ENCODE data around the gene MGAT4A. TPM values are rescaled to one million over a fixed set of nuclear protein-coding genes. Genes with fewer than 3 reads are reported as not detected.

MGAT4A gene
- total RNA-seq: 10 to 100 TPM; 13.2 to 37.4 TPM

DNA sequence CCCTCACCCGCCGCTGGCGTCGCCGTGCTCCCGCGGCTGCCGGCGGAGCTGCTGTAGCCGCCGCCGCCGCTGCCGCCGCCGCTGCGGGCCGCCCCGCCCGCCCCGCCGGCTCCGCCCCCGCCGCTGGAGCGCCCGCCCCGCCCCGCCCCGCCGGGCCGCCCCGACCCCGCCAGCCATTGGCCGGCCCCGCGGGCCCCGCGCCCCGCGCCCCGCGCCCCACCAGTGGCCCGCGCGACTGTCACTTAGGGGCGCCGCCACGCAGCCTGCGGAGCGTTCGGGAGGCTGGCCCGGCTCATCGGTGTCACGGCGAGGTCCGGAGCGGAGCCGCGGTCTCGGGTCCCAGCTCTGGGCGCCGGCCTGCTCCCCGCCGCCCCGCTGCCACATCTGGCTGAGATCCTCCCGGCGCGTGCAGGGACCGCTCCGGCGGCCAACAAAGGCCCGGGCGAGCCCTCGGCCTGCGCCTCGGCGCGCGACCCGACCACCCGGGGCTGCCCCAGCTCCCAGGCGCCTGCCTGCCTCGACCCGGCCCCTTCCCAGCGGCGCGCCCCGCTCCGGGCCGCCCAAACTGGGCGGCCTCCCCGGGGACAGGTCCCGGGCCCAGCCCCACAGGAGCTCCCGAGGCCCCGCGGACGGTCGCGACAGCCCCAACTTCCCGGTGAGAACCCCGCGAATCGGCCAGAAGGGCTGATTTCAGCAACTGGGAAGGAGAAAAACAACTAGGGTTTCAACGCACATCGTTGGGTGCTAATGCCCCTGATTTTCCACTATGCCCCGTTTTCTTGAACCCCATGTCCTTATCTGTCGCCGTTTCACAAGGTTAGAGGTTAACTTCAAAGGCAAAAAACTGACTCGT, at the start of gene MGAT4A:
TSS of gene MGAT4A (minus strand) at position 92 of the 853 bp plus-strand sequence. CDS start 4,800 bp downstream, outside the sequence.
- H3K4me1 ChIP-seq: peaks cover 0 to 36% of the 10 kb centered on the region in 2 donors
- no peaks in the 10 kb centered on the region for H3K9me3 ChIP-seq
- H3K36me3 ChIP-seq: no peaks in the 10 kb centered on the region
- no peak for TF ChIP-seq CTCF (IDR thresholded peaks at IDR 0.05)
- H3K27me3 ChIP-seq: no peaks in the 10 kb centered on the region
- peak within 1 kb of the TSS; percentile 89 to 91 for H3K27ac ChIP-seq
- DNase-seq (ENCODE audit: low spot score): peak; percentile 73
- H3K4me3 ChIP-seq: peak within 1 kb of the TSS; percentile 84 to 90

DNA sequence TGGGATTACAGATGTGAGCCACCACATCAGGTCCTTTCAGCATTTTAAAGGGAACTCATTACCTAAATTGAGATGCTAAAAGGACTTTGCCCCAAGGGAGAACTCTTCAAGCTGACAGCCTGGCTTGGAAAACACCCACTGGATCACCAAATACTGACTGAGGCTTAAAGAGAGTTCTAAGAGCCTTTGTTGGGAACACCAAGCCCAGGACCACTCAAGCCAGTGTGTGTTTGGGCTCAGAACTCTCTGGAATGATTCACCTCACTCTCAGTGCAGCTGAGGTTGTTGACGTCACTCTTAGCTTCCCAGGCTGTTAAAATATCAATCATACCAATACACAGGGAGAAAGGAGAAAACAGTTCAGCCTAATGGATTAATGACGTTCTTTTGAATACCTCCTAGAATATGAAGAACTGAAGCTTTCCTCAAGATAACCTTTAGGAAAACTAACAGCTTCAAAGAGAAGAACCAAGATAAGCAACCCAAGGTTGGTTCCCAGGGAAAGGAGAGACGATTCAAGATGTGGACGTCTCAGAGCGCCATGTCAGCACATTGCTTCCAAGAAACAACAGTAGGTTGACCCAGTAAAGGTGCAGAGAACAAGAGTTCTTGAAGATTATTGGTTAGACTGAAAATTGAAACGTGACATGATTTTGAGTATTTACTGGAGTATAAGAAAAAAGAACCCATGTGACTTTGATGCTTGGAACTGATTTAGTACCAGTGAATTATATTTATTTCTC, 48.0 kb upstream of the MGAT4A start:
- no peak overlapping the region for H3K27ac ChIP-seq
- H3K9me3 ChIP-seq: peaks cover 0 to 20% of the 10 kb centered on the region in 2 donors
- peaks cover 0 to 15% of the 10 kb centered on the region in 2 donors for H3K4me1 ChIP-seq
- no peak overlapping the region for H3K4me3 ChIP-seq
- no peak for TF ChIP-seq CTCF (IDR thresholded peaks at IDR 0.05)
- no peak for DNase-seq (ENCODE audit: low spot score)
- H3K27me3 ChIP-seq: no peaks in the 10 kb centered on the region
- no peaks in the 10 kb centered on the region for H3K36me3 ChIP-seq

- H3K4me1 ChIP-seq: peaks cover 0 to 15% of the 10 kb centered on the region in 2 donors
- H3K27me3 ChIP-seq: no peaks in the 10 kb centered on the region
- DNase-seq (ENCODE audit: low spot score): no peak
- H3K9me3 ChIP-seq: peaks cover 0 to 20% of the 10 kb centered on the region in 2 donors
- H3K4me3 ChIP-seq: no peak overlapping the region
- no peak overlapping the region for H3K27ac ChIP-seq
- no peaks in the 10 kb centered on the region for H3K36me3 ChIP-seq
- TF ChIP-seq CTCF (IDR thresholded peaks at IDR 0.05): no peak
Measured at GRCh38 chr2:98778151-98778550, 47.2 kb upstream of the MGAT4A start.

DNA sequence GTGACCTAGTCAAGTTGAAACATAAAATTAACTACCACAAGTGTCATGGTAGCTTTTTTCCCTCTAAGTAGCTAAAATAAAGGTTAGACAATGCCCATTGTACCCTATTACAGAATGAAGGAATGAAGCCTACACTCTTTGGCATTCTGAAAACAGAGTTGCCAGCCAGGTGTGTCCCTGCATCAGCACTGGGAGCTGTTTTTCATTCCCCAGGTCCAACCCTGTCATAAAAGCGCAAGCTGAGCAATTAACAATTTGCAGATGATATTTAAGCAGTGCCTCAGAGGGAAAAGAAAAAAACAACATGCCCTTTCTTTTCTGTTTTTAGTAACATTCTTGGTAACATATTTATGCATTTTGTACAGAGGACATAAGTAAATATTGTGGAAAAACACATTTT, 46.8 kb upstream of the MGAT4A start:
- TF ChIP-seq CTCF (IDR thresholded peaks at IDR 0.05): no peak
- H3K4me3 ChIP-seq: no peak overlapping the region

GRCh38 chr2:98777076-98777475, 46.1 kb upstream of the MGAT4A start:
- Histone ChIP-seq H3K9me3 (peaks cover 0 to 12% of the 10 kb centered on the region in 2 donors), H3K36me3 (no peaks in the 10 kb centered on the region), H3K4me3 (no peak overlapping the region), H3K4me1 (peaks cover 0 to 18% of the 10 kb centered on the region in 2 donors), H3K27ac (no peak overlapping the region), H3K27me3 (no peaks in the 10 kb centered on the region)
- no peak for DNase-seq (ENCODE audit: low spot score)
- no peak for TF ChIP-seq CTCF (IDR thresholded peaks at IDR 0.05)

More for the DNA sequence above, 46.8 kb upstream of the MGAT4A start:
- Histone ChIP-seq H3K9me3 (peaks cover 0 to 18% of the 10 kb centered on the region in 2 donors), H3K27me3 (no peaks in the 10 kb centered on the region), H3K36me3 (no peaks in the 10 kb centered on the region), H3K4me1 (peaks cover 0 to 15% of the 10 kb centered on the region in 2 donors), H3K27ac (no peak overlapping the region)
- DNase-seq (ENCODE audit: low spot score): no peak

All from right atrium auricular region (tissue), 2 donors.